ENCODE results near the gene IL36RN. TPM values are rescaled to one million over a fixed set of nuclear protein-coding genes. Genes with fewer than 3 reads are reported as not detected.
A peak's percentile ranks its signal among the peaks of the same experiment; 100 is the strongest.

IL36RN gene
- total RNA-seq, 1 donor, result not detected

- TF ChIP-seq CTCF (IDR thresholded peaks at IDR 0.05; ENCODE audit: insufficient read depth, low read depth, low read length), result no peak
- no peak overlapping the region for H3K4me3 ChIP-seq (ENCODE audit: low read depth, low read length)
These were observed 18.1 kb downstream of the IL36RN start for GRCh38 chr2:113076954-113077669.

DNA sequence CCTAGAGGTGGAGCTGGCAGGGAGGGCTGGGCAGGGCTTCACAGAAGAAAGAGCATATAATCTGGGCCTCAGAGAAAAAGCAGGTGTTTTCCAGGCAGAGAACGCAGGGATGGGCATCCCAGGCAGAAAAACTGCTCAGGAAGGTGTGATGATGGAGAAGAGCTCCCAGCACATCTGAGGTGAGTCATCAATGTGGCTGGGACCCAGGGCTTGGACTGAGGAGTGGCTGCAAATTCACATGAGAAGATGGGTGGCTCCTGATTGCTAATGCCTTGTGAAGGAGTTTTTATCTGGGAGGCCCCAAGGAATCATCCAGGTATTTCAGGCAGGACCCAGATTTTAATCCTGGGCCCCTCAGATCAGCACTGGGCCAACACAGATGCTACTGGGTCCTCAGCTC lies 18.9 kb downstream of the IL36RN start:
- TF ChIP-seq CTCF (IDR thresholded peaks at IDR 0.05; ENCODE audit: insufficient read depth, low read depth, low read length), result no peak
- no peak overlapping the region for H3K4me3 ChIP-seq (ENCODE audit: low read depth, low read length)
- no peak for DNase-seq (ENCODE audit: low read depth)

More at GRCh38 chr2:113076954-113077669, 18.1 kb downstream of the IL36RN start:
- DNase-seq (ENCODE audit: low read depth), result no peak

- H3K4me3 ChIP-seq (ENCODE audit: low read depth, low read length), result no peak overlapping the region
- TF ChIP-seq CTCF (IDR thresholded peaks at IDR 0.05; ENCODE audit: insufficient read depth, low read depth, low read length), result no peak
- DNase-seq (ENCODE audit: low read depth), result no peak
These were observed 19.4 kb downstream of the IL36RN start for GRCh38 chr2:113078350-113078839.

GRCh38 chr2:113079131-113079530 lies 20.1 kb downstream of the IL36RN start:
- DNase-seq (ENCODE audit: low read depth), result no peak
- no peak overlapping the region for H3K4me3 ChIP-seq (ENCODE audit: low read depth, low read length)
- TF ChIP-seq CTCF (IDR thresholded peaks at IDR 0.05; ENCODE audit: insufficient read depth, low read depth, low read length), result no peak

DNA sequence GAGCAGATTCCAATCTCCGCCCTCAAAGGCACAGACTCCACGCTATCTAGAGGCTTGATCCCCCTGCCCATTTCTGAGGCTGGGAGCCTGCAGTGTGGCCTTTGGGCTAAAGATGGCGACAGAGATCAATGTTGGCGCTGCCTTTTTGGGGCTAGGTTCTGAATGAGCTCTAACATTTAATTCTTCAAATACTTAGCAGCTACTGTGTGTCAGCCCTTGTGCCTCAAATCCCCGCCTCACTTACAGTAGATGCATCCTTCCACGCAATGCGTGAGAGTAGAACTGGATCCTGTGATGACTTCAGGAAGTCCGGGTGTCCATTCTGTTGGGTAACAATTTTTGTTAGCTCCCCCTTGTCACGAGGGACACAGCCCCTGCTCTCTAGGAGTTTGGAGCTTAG lies 21.1 kb downstream of the IL36RN start:
- H3K4me3 ChIP-seq (ENCODE audit: low read depth, low read length), result no peak overlapping the region
- peak; percentile 6 for DNase-seq (ENCODE audit: low read depth)
- TF ChIP-seq CTCF (IDR thresholded peaks at IDR 0.05; ENCODE audit: insufficient read depth, low read depth, low read length), result peak; percentile 72

- DNase-seq (ENCODE audit: low read depth), result no peak
These were observed 22.7 kb downstream of the IL36RN start for GRCh38 chr2:113081488-113082210.

More at GRCh38 chr2:113081488-113082210, 22.7 kb downstream of the IL36RN start:
- no peak for TF ChIP-seq CTCF (IDR thresholded peaks at IDR 0.05; ENCODE audit: insufficient read depth, low read depth, low read length)
- no peak overlapping the region for H3K4me3 ChIP-seq (ENCODE audit: low read depth, low read length)

Measured in fibroblast of villous mesenchyme (primary cell).